ENCODE data around the gene ABHD12B.

The ABHD12B gene

GRCh38 chr14:50844391-50844790 is 27.5 kb upstream of the ABHD12B start:
- no peak for TF ChIP-seq SIN3A (IDR thresholded peaks at IDR 0.05; ENCODE audit: borderline replicate concordance, insufficient read depth, low read length)
- no peak for TF ChIP-seq FOXP2 (optimal IDR thresholded peaks at IDR 0.05; ENCODE audit: borderline replicate concordance, extremely low read depth, extremely low read length, insufficient read depth)
- TF ChIP-seq TAF1 (IDR thresholded peaks at IDR 0.05; ENCODE audit: borderline replicate concordance, insufficient read depth, low read length): no peak
- no peak for TF ChIP-seq REST (IDR thresholded peaks at IDR 0.05; ENCODE audit: insufficient read depth in 1 of 2, low read depth in 2 of 2, low read length in 2 of 2)
- no peak for TF ChIP-seq POLR2AphosphoS5 (IDR thresholded peaks at IDR 0.05; ENCODE audit: low read depth, low read length)

GRCh38 chr14:50845166-50845565 is 26.7 kb upstream of the ABHD12B start:
- TF ChIP-seq REST (IDR thresholded peaks at IDR 0.05; ENCODE audit: insufficient read depth in 1 of 2, low read depth in 2 of 2, low read length in 2 of 2): no peak

DNA sequence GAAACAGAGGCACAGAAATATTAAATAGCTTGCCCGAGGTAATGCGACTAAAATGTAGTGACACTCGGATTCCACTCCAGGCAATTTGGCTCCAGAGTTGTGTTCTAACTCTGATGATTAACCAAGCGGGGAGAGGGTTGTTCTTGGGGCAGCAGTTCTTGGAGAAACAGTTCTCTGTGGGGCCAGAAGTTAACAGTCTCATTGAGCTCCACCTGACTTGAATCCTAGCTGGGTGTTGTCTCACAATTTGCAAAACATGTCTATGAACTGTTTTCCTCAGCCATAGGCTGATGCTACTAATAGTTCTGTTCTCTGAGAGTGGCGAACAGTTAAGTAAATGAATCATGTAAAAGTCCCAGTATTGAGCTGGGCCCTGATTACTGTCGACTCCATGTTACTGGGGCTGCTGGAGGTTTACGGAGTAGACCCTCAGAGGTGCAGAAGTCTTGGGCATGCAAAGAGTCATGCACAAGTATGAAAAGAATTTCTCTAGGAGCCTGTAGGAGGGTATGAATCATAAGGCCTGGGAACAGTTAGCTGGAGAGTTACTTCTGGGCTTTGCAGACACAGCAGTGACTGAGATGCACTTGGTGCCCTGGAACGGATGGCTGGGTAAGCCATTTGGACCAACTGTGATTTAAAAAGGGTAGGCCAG is 25.5 kb upstream of the ABHD12B start:
- no peak for TF ChIP-seq SIN3A (IDR thresholded peaks at IDR 0.05; ENCODE audit: borderline replicate concordance, insufficient read depth, low read length)
- no peak for TF ChIP-seq TAF1 (IDR thresholded peaks at IDR 0.05; ENCODE audit: borderline replicate concordance, insufficient read depth, low read length)
- TF ChIP-seq REST (IDR thresholded peaks at IDR 0.05; ENCODE audit: insufficient read depth in 1 of 2, low read depth in 2 of 2, low read length in 2 of 2): no peak
- TF ChIP-seq POLR2AphosphoS5 (IDR thresholded peaks at IDR 0.05; ENCODE audit: low read depth, low read length): no peak
- no peak for TF ChIP-seq FOXP2 (optimal IDR thresholded peaks at IDR 0.05; ENCODE audit: borderline replicate concordance, extremely low read depth, extremely low read length, insufficient read depth)

DNA sequence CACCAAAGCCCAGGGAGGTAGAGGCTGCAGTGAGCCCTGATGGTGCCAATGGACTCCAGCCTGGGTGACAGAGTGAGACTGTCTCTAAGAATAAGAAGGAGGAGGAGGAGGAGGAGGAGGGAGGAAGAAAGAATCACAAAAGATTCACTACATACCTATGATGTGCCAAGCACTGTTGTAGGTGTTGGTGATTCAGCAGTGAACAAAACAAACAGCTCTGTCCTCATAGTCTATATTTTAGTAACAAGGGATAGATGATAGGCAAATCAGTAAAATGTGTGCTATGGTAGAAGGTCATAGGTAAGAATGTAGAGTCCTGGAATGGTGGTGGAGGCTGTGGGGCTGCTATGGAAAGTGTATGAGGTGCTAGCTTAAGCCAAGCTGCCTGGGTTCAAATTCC is 18.0 kb upstream of the ABHD12B start:
- TF ChIP-seq SIN3A (IDR thresholded peaks at IDR 0.05; ENCODE audit: borderline replicate concordance, insufficient read depth, low read length): no peak
- TF ChIP-seq REST (IDR thresholded peaks at IDR 0.05; ENCODE audit: insufficient read depth in 1 of 2, low read depth in 2 of 2, low read length in 2 of 2): no peak
- TF ChIP-seq POLR2AphosphoS5 (IDR thresholded peaks at IDR 0.05; ENCODE audit: low read depth, low read length): no peak
- no peak for TF ChIP-seq FOXP2 (optimal IDR thresholded peaks at IDR 0.05; ENCODE audit: borderline replicate concordance, extremely low read depth, extremely low read length, insufficient read depth)
- TF ChIP-seq TAF1 (IDR thresholded peaks at IDR 0.05; ENCODE audit: borderline replicate concordance, insufficient read depth, low read length): no peak

- TF ChIP-seq POLR2AphosphoS5 (IDR thresholded peaks at IDR 0.05; ENCODE audit: low read depth, low read length) (no peak), FOXP2 (optimal IDR thresholded peaks at IDR 0.05; ENCODE audit: borderline replicate concordance, extremely low read depth, extremely low read length, insufficient read depth) (no peak), TAF1 (IDR thresholded peaks at IDR 0.05; ENCODE audit: borderline replicate concordance, insufficient read depth, low read length) (no peak), SIN3A (IDR thresholded peaks at IDR 0.05; ENCODE audit: borderline replicate concordance, insufficient read depth, low read length) (no peak), REST (IDR thresholded peaks at IDR 0.05; ENCODE audit: insufficient read depth in 1 of 2, low read depth in 2 of 2, low read length in 2 of 2) (no peak)
Observed at GRCh38 chr14:50854521-50854920, 17.3 kb upstream of the ABHD12B start.
